SK-N-SH (cell line): ENCODE results near the gene NR2F1-AS1. TPM values are rescaled to one million over a fixed set of nuclear protein-coding genes. Genes with fewer than 3 reads are reported as not detected.

ENCODE experiments used
- CTCF ChIA-PET: fragments of 300-600, 350-600 bp; formaldehyde crosslinking; extraction: SDS; loops from one replicate; lab custom pipeline; 2021; lab: Yijun Ruan, JAX
- POLR2A ChIA-PET: fragments of 350-600 bp; sonication (Branson Sonifier 250); formaldehyde crosslinking; extraction: SDS; loops from one replicate; lab custom pipeline; 2020; ENCODE audit warnings: antibody characterized with exemption, inconsistent platforms; lab: Yijun Ruan, JAX
- DNase-seq: peaks from one replicate; pipeline ENCODE4 v3.0.0; 2012
- H2AFZ ChIP-seq: fragments of 200-600 bp; sonication (generic); 2 replicates; pipeline ENCODE4 v1.8.1; 2016; ENCODE audit warnings: antibody characterized with exemption, mild to moderate bottlenecking, low read depth
- H3F3A ChIP-seq: fragments of 200-600 bp; sonication (generic); replicated peaks from 2 replicates; pipeline ENCODE3; 2016; ENCODE audit warnings: antibody characterized with exemption, mild to moderate bottlenecking; ENCODE audit not compliant: insufficient read depth
- H3K27ac ChIP-seq, 2 experiments: fragments of 200-500 bp in 1 of 2; fragments of 200-600 bp in 1 of 2; sonication (Bioruptor generic) in 1 of 2; sonication (generic), shearing (Covaris generic) in 1 of 2; 2 replicates each; pipeline versions ENCODE4 v1.5.1 to v1.6.1; 2014 to 2016; ENCODE audit warnings: low read depth in 2 of 2, inconsistent platforms in 1 of 2, low read length in 1 of 2, mild to moderate bottlenecking in 1 of 2, mixed read lengths in 1 of 2
- H3K27me3 ChIP-seq: fragments of 200-600 bp; sonication (generic), shearing (Covaris generic); 2 replicates; pipeline ENCODE4 v1.6.1; 2016; ENCODE audit warnings: mixed run types; ENCODE audit not compliant: insufficient read depth
- H3K36me3 ChIP-seq, 2 experiments: fragments of 200-500 bp in 1 of 2; fragments of 200-600 bp in 1 of 2; sonication (Bioruptor generic) in 1 of 2; sonication (generic) in 1 of 2; replicated peaks in 1 of 2; 2 replicates each; pipeline versions ENCODE3 to v1.5.1; 2014 to 2016; ENCODE audit warnings: low read length in 1 of 2, mild to moderate bottlenecking in 1 of 2; ENCODE audit not compliant: insufficient read depth in 2 of 2, control insufficient read depth in 1 of 2
- H3K4me1 ChIP-seq, 2 experiments: fragments of 200-500 bp in 1 of 2; fragments of 200-600 bp in 1 of 2; sonication (Bioruptor generic) in 1 of 2; sonication (generic), shearing (Covaris generic) in 1 of 2; 2 replicates each; pipeline versions ENCODE4 v1.5.1 to v1.6.1; 2014 to 2016; ENCODE audit warnings: low read depth in 1 of 2, low read length in 1 of 2, mixed run types in 1 of 2; ENCODE audit not compliant: insufficient read depth in 2 of 2, control insufficient read depth in 1 of 2
- H3K4me2 ChIP-seq: fragments of 200-600 bp; sonication (generic), shearing (Covaris generic); 2 replicates; pipeline ENCODE4 v1.6.1; 2017; ENCODE audit warnings: mixed run types
- H3K4me3 ChIP-seq, 2 experiments: fragments of 200-500 bp in 1 of 2; fragments of 200-600 bp in 1 of 2; sonication (Bioruptor generic) in 1 of 2; sonication (generic), shearing (Covaris generic) in 1 of 2; 2 replicates each; pipeline versions ENCODE4 v1.5.1 to v1.8.1; 2014 to 2016; ENCODE audit warnings: low read depth in 2 of 2, inconsistent platforms in 1 of 2, low read length in 1 of 2, mild to moderate bottlenecking in 1 of 2, mixed read lengths in 1 of 2, moderate library complexity in 1 of 2
- H3K79me2 ChIP-seq: fragments of 200-600 bp; sonication (generic); 2 replicates; pipeline ENCODE4 v1.8.1; 2017; ENCODE audit warnings: mild to moderate bottlenecking; ENCODE audit not compliant: insufficient read depth
- H3K9ac ChIP-seq: fragments of 200-600 bp; sonication (generic); 2 replicates; pipeline ENCODE4 v1.6.1; 2017; ENCODE audit warnings: mixed run types
- H3K9me2 ChIP-seq: fragments of 200-600 bp; sonication (generic); 2 replicates; pipeline ENCODE4 v1.6.1; 2017; ENCODE audit warnings: mixed run types
- H3K9me3 ChIP-seq: fragments of 200-600 bp; sonication (generic); 2 replicates; pipeline ENCODE4 v1.6.1; 2017; ENCODE audit warnings: mixed run types, mild to moderate bottlenecking, moderate library complexity
- H4K20me1 ChIP-seq: fragments of 200-600 bp; sonication (generic); 2 replicates; pipeline ENCODE4 v1.6.1; 2017; ENCODE audit warnings: mild to moderate bottlenecking, mixed run types; ENCODE audit not compliant: insufficient read depth
- CHD2 ChIP-seq: fragments of 150-350 bp; IDR thresholded peaks from 2 replicates; pipeline ENCODE4 v1.6.1; 2018; ENCODE audit warnings: low read length; ENCODE audit not compliant: partially characterized antibody
- ELF1 ChIP-seq: IDR thresholded peaks from 2 replicates; pipeline ENCODE4 v1.4.0; 2012
- EP300 ChIP-seq, 2 experiments: IDR thresholded peaks; 2 replicates each; pipeline versions ENCODE4 v1.4.0 to v1.6.1; 2012; ENCODE audit warnings: borderline replicate concordance in 1 of 2, low read depth in 1 of 2, low read length in 1 of 2
- EZH2phosphoT487 ChIP-seq: fragments of 200-600 bp; sonication (generic); IDR thresholded peaks from 2 replicates; pipeline ENCODE4 v1.6.1; 2017; ENCODE audit warnings: low read depth, mixed run types, mild to moderate bottlenecking, antibody characterized with exemption, moderate library complexity, borderline replicate concordance
- FOSL2 ChIP-seq: IDR thresholded peaks from 2 replicates; pipeline ENCODE4 v1.4.0; 2012; ENCODE audit warnings: low read depth, mild to moderate bottlenecking, moderate library complexity, borderline replicate concordance
- FOXJ3 ChIP-seq: sonication (generic); formaldehyde crosslinking; IDR thresholded peaks from 2 replicates; pipeline ENCODE4 v1.5.1; 2020; ENCODE audit warnings: mild to moderate bottlenecking, missing genetic modification reagents
- FOXM1 ChIP-seq: IDR thresholded peaks from 2 replicates; pipeline ENCODE4 v1.4.0; 2012; ENCODE audit warnings: low read depth, mild to moderate bottlenecking
- GABPA ChIP-seq: IDR thresholded peaks from 2 replicates; pipeline ENCODE4 v1.4.0; 2012; ENCODE audit warnings: low read depth, mild to moderate bottlenecking
- GATA2 ChIP-seq: sonication (generic); formaldehyde crosslinking; IDR thresholded peaks from 2 replicates; pipeline ENCODE4 v1.5.0; 2020; ENCODE audit warnings: mild to moderate bottlenecking, missing genetic modification reagents
- JUND ChIP-seq: IDR thresholded peaks from 2 replicates; pipeline ENCODE4 v1.4.0; 2012
- MEF2A ChIP-seq: IDR thresholded peaks from 2 replicates; pipeline ENCODE4 v1.4.0; 2012; ENCODE audit warnings: low read depth, borderline replicate concordance
- MXI1 ChIP-seq: IDR thresholded peaks from 2 replicates; pipeline ENCODE4 v1.6.1; 2012; ENCODE audit warnings: mild to moderate bottlenecking, low read depth, low read length, improper control_type of control experiment
- NFIC ChIP-seq: IDR thresholded peaks from 2 replicates; pipeline ENCODE4 v1.4.0; 2012; ENCODE audit warnings: borderline replicate concordance
- NRF1 ChIP-seq: IDR thresholded peaks from 2 replicates; pipeline ENCODE4 v1.6.1; 2012; ENCODE audit warnings: low read depth, mild to moderate bottlenecking, low read length
- POLR2AphosphoS5 ChIP-seq: IDR thresholded peaks from 2 replicates; pipeline ENCODE4 v1.6.1; 2012; ENCODE audit warnings: low read depth, low read length
- RXRA ChIP-seq: IDR thresholded peaks from 2 replicates; pipeline ENCODE4 v1.4.0; 2012; ENCODE audit warnings: low read depth, mild to moderate bottlenecking, borderline replicate concordance
- SIN3A ChIP-seq: IDR thresholded peaks from 2 replicates; pipeline ENCODE4 v1.6.1; 2012; ENCODE audit warnings: low read depth, mild to moderate bottlenecking, low read length, moderate library complexity, borderline replicate concordance
- SMC3 ChIP-seq: IDR thresholded peaks from 2 replicates; pipeline ENCODE4 v1.6.1; 2012; ENCODE audit warnings: low read depth, low read length, improper control_type of control experiment
- TCF12 ChIP-seq: IDR thresholded peaks from 2 replicates; pipeline ENCODE4 v1.4.0; 2012
- TEAD4 ChIP-seq: IDR thresholded peaks from 2 replicates; pipeline ENCODE4 v1.4.0; 2012; ENCODE audit warnings: mild to moderate bottlenecking, borderline replicate concordance; ENCODE audit not compliant: insufficient read depth
- YY1 ChIP-seq: IDR thresholded peaks from 2 replicates; pipeline ENCODE4 v1.4.0; 2012; ENCODE audit warnings: low read depth, mild to moderate bottlenecking
- WGBS: methylation state at CpG from one replicate; pipeline ENCODE4 v1.1.6; 2017; ENCODE audit warnings: low lambda C conversion rate; 5-methylcytosine and 5-hydroxymethylcytosine counted together
- polyA plus RNA-seq, 3 experiments: library from polyadenylated mRNA; depleted of rRNA; stranded (reverse); fragments of >200 nt; gene quantifications; 2 replicates each; pipeline ENCODE4 v1.2.3, GENCODE V29; 2012
- TF ChIP-seq, protein P1 (sequence below): fragments of 200-600 bp; sonication (generic); IDR thresholded peaks from 2 replicates; pipeline ENCODE4 v1.6.1; 2017; ENCODE audit warnings: antibody characterized with exemption, mild to moderate bottlenecking, moderate library complexity
- TF ChIP-seq, protein P2 (sequence below): IDR thresholded peaks from 2 replicates; pipeline ENCODE4 v1.4.0; 2012; ENCODE audit warnings: low read depth, borderline replicate concordance
- TF ChIP-seq, protein P3 (sequence below): IDR thresholded peaks from 2 replicates; pipeline ENCODE4; 2012
- TF ChIP-seq, protein P4 (sequence below): IDR thresholded peaks from 2 replicates; pipeline ENCODE4 v1.4.0; 2012; ENCODE audit warnings: low read depth
- TF ChIP-seq, protein P5 (sequence below): IDR thresholded peaks from 2 replicates; pipeline ENCODE4 v1.4.0; 2012; ENCODE audit warnings: low read depth, borderline replicate concordance
- TF ChIP-seq, protein P6 (sequence below): fragments of 150-350 bp; IDR thresholded peaks from 2 replicates; pipeline ENCODE4 v1.6.1; 2017; ENCODE audit warnings: antibody characterized with exemption, low read length, low read depth, borderline replicate concordance

NR2F1-AS1 gene
- polyA plus RNA-seq, 1 of the 3 experiments (the other 2 are of a cell fraction) = 7.4 TPM

DNA sequence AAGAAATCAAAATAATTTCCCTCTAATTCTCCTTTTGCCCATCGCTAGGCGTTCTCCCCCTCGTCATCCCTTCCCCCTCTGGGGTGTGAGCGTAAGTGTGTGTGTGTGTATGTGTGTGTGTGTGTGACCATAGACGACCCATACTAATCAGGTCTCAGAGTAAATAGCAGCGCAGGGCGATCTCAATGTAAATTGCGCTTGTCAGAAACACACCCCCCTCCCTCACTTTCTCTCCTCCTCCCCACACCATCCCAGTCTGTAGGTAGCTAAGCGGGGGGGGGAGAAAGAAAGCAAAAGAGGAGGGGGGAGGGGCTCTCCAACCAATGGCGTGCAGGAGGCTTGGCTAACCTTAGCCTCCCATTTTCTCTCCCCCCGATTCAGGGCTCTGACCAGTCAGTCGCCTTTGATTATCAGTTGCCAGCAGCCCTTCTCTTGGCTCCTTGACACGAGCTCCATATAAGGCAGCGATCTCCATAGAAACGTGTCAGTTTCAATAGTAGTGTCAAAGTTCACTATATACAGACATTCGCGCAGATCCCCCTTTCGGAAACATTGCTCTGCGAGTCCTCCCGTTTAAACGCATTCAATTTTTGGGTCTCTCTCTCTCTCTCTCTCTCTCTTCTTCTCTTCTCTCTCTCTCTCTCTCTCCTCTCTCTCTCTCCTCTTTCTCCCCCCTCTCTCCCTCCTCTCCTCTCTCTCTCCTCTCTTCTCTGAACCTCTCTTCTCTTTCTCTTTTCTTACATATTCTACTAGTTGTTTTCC, 1.8 kb upstream of the NR2F1-AS1 start, which contains the start of gene NR2F1:
Gene NR2F1 (plus strand): TSS at position 546 of the 762 bp plus-strand sequence. CDS start 1,802 bp downstream, outside the sequence.
- POLR2A ChIA-PET = interaction anchor here (0.6 to 1.6 kb wide), 8 partner anchors 19 to 1133 kb away, joined by 3 to 18 read pairs (median 4); no protein-coding TSS in a partner anchor
- H3K4me2 ChIP-seq = peak within 1 kb of the TSS; percentile 83
- peaks cover 80% of the 10 kb centered on the region for H3K79me2 ChIP-seq
- TF ChIP-seq, protein P1, sequence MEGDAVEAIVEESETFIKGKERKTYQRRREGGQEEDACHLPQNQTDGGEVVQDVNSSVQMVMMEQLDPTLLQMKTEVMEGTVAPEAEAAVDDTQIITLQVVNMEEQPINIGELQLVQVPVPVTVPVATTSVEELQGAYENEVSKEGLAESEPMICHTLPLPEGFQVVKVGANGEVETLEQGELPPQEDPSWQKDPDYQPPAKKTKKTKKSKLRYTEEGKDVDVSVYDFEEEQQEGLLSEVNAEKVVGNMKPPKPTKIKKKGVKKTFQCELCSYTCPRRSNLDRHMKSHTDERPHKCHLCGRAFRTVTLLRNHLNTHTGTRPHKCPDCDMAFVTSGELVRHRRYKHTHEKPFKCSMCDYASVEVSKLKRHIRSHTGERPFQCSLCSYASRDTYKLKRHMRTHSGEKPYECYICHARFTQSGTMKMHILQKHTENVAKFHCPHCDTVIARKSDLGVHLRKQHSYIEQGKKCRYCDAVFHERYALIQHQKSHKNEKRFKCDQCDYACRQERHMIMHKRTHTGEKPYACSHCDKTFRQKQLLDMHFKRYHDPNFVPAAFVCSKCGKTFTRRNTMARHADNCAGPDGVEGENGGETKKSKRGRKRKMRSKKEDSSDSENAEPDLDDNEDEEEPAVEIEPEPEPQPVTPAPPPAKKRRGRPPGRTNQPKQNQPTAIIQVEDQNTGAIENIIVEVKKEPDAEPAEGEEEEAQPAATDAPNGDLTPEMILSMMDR = peak; percentile 27; the same call in 1 of the 2 replicates
- TF ChIP-seq JUND = no peak
- TF ChIP-seq CHD2 = peak; percentile 75
- TF ChIP-seq FOXJ3 (CRISPR knock-in tag) = peak; percentile 49; the same call in 1 of the 2 replicates
- TF ChIP-seq FOSL2 = no peak
- no peak for TF ChIP-seq YY1
- 0 out of 2 replicates have a peak, but pooled peaks have one; percentile 19 for TF ChIP-seq SMC3
- TF ChIP-seq TEAD4 = no peak
- peak; percentile 62; the same call in 1 of the 2 replicates for TF ChIP-seq GATA2
- TF ChIP-seq MXI1 = peak; percentile 72; the same call in 1 of the 2 replicates
- peak; percentile 68 for TF ChIP-seq TCF12
- no peak for TF ChIP-seq EZH2phosphoT487
- peak; percentile 73 for TF ChIP-seq POLR2AphosphoS5
- TF ChIP-seq FOXM1 = 0 out of 2 replicates have a peak, but pooled peaks have one; percentile 21
- TF ChIP-seq GABPA = no peak
- TF ChIP-seq, protein P2, sequence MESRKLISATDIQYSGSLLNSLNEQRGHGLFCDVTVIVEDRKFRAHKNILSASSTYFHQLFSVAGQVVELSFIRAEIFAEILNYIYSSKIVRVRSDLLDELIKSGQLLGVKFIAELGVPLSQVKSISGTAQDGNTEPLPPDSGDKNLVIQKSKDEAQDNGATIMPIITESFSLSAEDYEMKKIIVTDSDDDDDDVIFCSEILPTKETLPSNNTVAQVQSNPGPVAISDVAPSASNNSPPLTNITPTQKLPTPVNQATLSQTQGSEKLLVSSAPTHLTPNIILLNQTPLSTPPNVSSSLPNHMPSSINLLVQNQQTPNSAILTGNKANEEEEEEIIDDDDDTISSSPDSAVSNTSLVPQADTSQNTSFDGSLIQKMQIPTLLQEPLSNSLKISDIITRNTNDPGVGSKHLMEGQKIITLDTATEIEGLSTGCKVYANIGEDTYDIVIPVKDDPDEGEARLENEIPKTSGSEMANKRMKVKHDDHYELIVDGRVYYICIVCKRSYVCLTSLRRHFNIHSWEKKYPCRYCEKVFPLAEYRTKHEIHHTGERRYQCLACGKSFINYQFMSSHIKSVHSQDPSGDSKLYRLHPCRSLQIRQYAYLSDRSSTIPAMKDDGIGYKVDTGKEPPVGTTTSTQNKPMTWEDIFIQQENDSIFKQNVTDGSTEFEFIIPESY = no peak
- TF ChIP-seq RXRA = no peak
- TF ChIP-seq, protein P3, sequence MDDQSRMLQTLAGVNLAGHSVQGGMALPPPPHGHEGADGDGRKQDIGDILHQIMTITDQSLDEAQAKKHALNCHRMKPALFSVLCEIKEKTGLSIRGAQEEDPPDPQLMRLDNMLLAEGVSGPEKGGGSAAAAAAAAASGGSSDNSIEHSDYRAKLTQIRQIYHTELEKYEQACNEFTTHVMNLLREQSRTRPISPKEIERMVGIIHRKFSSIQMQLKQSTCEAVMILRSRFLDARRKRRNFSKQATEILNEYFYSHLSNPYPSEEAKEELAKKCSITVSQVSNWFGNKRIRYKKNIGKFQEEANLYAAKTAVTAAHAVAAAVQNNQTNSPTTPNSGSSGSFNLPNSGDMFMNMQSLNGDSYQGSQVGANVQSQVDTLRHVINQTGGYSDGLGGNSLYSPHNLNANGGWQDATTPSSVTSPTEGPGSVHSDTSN = peak; percentile 64; the same call in 1 of the 2 replicates
- peak; percentile 54 for TF ChIP-seq SIN3A
- no peak for TF ChIP-seq ELF1
- peak; percentile 48 for TF ChIP-seq NFIC
- TF ChIP-seq, protein P4, sequence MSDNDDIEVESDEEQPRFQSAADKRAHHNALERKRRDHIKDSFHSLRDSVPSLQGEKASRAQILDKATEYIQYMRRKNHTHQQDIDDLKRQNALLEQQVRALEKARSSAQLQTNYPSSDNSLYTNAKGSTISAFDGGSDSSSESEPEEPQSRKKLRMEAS = peak; percentile 22; the same call in 1 of the 2 replicates
- TF ChIP-seq EP300 (IDR thresholded peaks at IDR 0.05; ENCODE audit: borderline replicate concordance in 1 of 2, low read depth in 1 of 2, low read length in 1 of 2) = peak; percentile 49 to 66; a peak in 3 of 4 replicates
- TF ChIP-seq NRF1 = no peak
- TF ChIP-seq, protein P5, sequence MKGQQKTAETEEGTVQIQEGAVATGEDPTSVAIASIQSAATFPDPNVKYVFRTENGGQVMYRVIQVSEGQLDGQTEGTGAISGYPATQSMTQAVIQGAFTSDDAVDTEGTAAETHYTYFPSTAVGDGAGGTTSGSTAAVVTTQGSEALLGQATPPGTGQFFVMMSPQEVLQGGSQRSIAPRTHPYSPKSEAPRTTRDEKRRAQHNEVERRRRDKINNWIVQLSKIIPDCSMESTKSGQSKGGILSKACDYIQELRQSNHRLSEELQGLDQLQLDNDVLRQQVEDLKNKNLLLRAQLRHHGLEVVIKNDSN = no peak
- no peak for TF ChIP-seq MEF2A
- TF ChIP-seq, protein P6, sequence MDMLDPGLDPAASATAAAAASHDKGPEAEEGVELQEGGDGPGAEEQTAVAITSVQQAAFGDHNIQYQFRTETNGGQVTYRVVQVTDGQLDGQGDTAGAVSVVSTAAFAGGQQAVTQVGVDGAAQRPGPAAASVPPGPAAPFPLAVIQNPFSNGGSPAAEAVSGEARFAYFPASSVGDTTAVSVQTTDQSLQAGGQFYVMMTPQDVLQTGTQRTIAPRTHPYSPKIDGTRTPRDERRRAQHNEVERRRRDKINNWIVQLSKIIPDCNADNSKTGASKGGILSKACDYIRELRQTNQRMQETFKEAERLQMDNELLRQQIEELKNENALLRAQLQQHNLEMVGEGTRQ = no peak

More for the DNA sequence above, 1.8 kb upstream of the NR2F1-AS1 start, which contains the start of gene NR2F1:
- no peaks in the 10 kb centered on the region for H3K9me3 ChIP-seq
- peak within 1 kb of the TSS; percentile 92 for H3K27ac ChIP-seq
- H3K27me3 ChIP-seq = no peaks in the 10 kb centered on the region
- peak within 1 kb of the TSS; percentile 74 to 87 for H3K4me3 ChIP-seq
- no peaks in the 10 kb centered on the region; the same call in 1 of the 2 replicates for H4K20me1 ChIP-seq
- peak within 1 kb of the TSS; percentile 80 for H3K9ac ChIP-seq
- H3K36me3 ChIP-seq = no peaks in the 10 kb centered on the region
- peak within 1 kb of the TSS; percentile 86 for H2AFZ ChIP-seq
- DNase-seq = peak; percentile 80
- 0% methylated on average over 21 of the region's 21 CpGs for WGBS
- peaks cover 5 to 6% of the 10 kb centered on the region in 2 experiments; a peak in 3 of 4 replicates for H3K4me1 ChIP-seq
- H3F3A ChIP-seq = peaks cover 28% of the 10 kb centered on the region
- CTCF ChIA-PET = interaction anchor here (0.6 to 2.9 kb wide), 14 partner anchors 19 to 1941 kb away, joined by 3 to 16 read pairs (median 3); no protein-coding TSS in a partner anchor
- H3K9me2 ChIP-seq = no peaks in the 10 kb centered on the region
